ENCODE data around the gene DCP2. TPM values are rescaled to one million over a fixed set of nuclear protein-coding genes. Genes with fewer than 3 reads are reported as not detected.

Gene DCP2
- total RNA-seq, 4 donors from 2014 or later = 13.2 to 41.3 (median 22.8) TPM

DNA sequence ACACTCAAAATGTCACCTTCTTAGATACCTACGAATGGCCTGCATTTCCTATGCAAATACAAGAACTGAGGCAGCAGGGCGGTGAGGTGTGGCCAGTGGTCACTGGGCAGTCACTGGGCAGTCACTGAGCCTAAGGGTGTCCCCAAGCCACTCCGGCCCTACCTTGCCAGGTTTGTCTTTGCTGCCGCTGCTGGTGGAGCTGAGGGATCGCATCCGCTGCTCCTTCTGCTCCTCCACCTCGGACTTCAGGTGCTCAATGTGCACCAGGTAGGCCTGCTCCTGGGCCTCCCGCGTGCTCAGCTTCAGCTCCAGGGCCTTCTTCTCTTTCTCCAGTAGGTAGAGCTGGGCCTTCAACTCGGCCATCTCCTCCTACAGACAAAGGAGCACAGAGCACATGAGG lies 72.3 kb downstream of the DCP2 start:
- no peak for TF ChIP-seq POLR2A (IDR thresholded peaks at IDR 0.05)
- TF ChIP-seq, protein P1, sequence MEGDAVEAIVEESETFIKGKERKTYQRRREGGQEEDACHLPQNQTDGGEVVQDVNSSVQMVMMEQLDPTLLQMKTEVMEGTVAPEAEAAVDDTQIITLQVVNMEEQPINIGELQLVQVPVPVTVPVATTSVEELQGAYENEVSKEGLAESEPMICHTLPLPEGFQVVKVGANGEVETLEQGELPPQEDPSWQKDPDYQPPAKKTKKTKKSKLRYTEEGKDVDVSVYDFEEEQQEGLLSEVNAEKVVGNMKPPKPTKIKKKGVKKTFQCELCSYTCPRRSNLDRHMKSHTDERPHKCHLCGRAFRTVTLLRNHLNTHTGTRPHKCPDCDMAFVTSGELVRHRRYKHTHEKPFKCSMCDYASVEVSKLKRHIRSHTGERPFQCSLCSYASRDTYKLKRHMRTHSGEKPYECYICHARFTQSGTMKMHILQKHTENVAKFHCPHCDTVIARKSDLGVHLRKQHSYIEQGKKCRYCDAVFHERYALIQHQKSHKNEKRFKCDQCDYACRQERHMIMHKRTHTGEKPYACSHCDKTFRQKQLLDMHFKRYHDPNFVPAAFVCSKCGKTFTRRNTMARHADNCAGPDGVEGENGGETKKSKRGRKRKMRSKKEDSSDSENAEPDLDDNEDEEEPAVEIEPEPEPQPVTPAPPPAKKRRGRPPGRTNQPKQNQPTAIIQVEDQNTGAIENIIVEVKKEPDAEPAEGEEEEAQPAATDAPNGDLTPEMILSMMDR (IDR thresholded peaks at IDR 0.05) = no peak
- no peak overlapping the region for H3K4me3 ChIP-seq
- H3K27ac ChIP-seq = no peak overlapping the region
- H3K27me3 ChIP-seq = no peaks in the 10 kb centered on the region
- H3K9me3 ChIP-seq = no peaks in the 10 kb centered on the region
- H3K4me1 ChIP-seq = no peaks in the 10 kb centered on the region
- no peaks in the 10 kb centered on the region for H3K36me3 ChIP-seq
- no peak for DNase-seq

DNA sequence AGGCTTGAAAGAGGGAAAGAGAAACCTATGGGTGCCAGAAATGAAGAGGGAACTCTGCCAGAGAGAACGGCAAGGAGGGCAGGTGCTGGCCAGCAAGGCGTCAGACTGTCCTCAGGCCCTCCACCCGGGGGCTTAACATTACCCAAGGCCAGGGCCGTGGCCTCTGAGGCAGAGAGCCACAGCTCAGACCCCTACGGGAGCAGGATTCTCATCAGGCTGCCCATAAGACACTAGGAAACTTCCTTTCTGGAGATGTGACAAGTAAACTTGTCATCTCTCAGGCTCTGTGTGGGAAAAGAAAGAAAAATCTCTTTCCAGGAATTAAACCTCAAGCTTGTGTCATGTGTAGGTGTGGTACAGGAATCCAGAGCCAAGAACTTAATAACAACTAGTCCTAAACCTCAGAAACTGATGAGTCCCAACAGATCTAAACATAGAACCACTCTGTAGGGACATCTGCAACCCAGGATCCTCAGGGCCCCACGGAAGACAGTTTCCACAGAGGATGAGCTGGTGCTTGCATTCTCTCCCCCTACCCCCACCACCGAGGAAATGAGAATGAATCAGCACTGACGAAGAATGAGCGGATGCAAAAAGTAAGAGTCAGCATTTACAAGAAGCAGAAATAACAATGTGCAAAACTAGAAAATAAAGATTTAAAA lies 74.3 kb downstream of the DCP2 start:
- Histone ChIP-seq H3K27ac (no peak overlapping the region), H3K4me3 (no peak overlapping the region), H3K27me3 (no peaks in the 10 kb centered on the region), H3K9me3 (no peaks in the 10 kb centered on the region), H3K36me3 (no peaks in the 10 kb centered on the region), H3K4me1 (no peaks in the 10 kb centered on the region)
- DNase-seq = no peak
- TF ChIP-seq POLR2A (IDR thresholded peaks at IDR 0.05) = no peak
- TF ChIP-seq, protein P1 (IDR thresholded peaks at IDR 0.05) = no peak

DNA sequence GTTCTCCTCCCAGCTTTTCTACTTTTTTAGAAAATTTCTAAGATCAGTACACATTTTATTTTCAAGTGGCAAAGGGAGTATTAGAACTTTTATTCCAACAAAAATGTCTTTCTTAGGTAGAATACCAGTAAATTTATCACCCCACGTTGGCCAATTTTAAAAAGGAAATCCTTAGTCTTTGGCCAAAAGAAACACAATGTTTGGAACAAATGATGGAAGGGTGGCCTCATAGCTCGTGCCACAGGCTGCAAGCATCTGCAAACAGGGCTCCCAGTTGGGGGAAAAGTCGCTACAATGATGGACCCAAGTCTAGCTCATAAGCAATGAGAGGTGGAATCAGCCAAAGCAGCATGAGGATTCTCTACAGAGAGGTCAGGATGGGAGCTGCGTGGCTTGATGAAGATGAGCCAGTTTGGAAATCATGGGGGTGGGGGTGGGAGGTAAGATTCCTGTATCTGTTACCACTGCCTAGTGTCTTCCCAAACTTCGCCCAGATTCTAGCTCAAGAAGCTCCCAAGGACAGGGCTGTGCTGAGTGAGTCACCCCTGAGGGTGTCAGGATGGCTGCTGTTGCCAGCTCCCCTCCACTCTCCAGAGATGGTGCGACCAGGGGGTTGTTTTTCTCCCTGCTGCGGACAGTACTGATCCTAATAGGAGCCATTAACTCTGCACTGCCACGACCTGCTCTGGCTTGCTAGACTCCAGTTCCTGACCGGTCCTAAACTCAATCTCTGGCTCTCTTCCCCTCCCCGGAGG lies 75.6 kb downstream of the DCP2 start:
- no peak overlapping the region for H3K4me3 ChIP-seq

DNA sequence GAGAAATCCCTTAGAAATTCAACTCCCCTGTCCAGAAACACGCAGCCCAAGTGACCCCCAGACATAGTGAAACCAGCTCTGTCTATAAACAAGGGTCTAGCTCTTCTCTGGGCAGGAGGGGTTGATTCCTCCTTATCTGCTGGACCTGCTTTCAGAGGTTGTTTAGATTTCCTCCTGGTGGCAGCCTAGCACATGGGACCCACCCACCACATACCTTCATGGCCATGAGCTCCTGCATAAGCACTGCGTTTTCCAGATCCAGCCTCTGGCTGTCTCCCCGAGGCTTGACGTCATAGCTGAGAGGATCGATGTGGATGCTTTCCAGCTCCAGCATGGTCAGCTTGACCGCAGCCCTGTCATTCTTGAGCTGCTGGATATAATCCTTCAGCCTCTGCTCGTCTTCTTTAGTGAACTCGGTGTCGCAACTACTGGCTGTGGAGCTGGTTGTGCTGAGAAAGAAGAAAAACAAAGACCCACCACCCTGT lies 77.0 kb downstream of the DCP2 start:
- no peaks in the 10 kb centered on the region for H3K27me3 ChIP-seq
- no peaks in the 10 kb centered on the region for H3K36me3 ChIP-seq
- H3K4me3 ChIP-seq = no peak overlapping the region
- H3K9me3 ChIP-seq = no peaks in the 10 kb centered on the region
- no peak for DNase-seq
- H3K27ac ChIP-seq = no peak overlapping the region
- no peaks in the 10 kb centered on the region for H3K4me1 ChIP-seq
- TF ChIP-seq POLR2A (IDR thresholded peaks at IDR 0.05) = no peak
- TF ChIP-seq, protein P1 (IDR thresholded peaks at IDR 0.05) = no peak

More for the DNA sequence above, 75.6 kb downstream of the DCP2 start:
- no peak overlapping the region for H3K27ac ChIP-seq
- no peaks in the 10 kb centered on the region for H3K27me3 ChIP-seq
- TF ChIP-seq, protein P1 (IDR thresholded peaks at IDR 0.05) = no peak
- no peak for TF ChIP-seq POLR2A (IDR thresholded peaks at IDR 0.05)
- H3K9me3 ChIP-seq = no peaks in the 10 kb centered on the region
- DNase-seq = no peak
- H3K4me1 ChIP-seq = no peaks in the 10 kb centered on the region
- H3K36me3 ChIP-seq = no peaks in the 10 kb centered on the region

DNA sequence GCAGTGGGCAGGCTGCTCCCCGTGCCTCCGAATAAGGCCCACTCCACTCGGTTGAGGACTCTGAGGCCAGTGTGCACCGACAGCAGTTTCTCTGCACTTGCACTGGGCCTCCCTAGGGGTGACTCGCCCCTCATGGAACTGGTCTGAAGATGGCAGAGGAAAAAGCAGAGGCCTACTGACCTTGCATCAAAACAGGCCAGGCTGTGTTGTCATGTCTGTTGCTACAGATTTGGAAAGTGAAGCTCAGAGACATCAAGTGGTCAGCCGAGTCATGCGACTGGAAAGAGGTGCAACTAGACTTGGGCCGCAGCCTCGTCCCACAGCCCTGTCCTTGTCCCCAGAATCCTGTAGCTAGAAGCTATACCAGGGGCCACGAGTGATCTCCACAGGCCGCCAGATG lies 78.3 kb downstream of the DCP2 start:
- H3K4me3 ChIP-seq = no peak overlapping the region
- no peak for DNase-seq
- no peak overlapping the region for H3K27ac ChIP-seq
- no peaks in the 10 kb centered on the region for H3K36me3 ChIP-seq
- no peaks in the 10 kb centered on the region for H3K4me1 ChIP-seq
- TF ChIP-seq, protein P1 (IDR thresholded peaks at IDR 0.05) = no peak
- TF ChIP-seq POLR2A (IDR thresholded peaks at IDR 0.05) = no peak
- H3K27me3 ChIP-seq = no peaks in the 10 kb centered on the region
- H3K9me3 ChIP-seq = no peaks in the 10 kb centered on the region

Measured in Peyer's patch (tissue), 4 donors.